H1 (cell line): ENCODE data around the gene RNF212. TPM values are rescaled to one million over a fixed set of nuclear protein-coding genes. Genes with fewer than 3 reads are reported as not detected.

Source experiments
- CEBPB ChIP-seq: IDR thresholded peaks from 2 replicates; pipeline ENCODE4 v1.6.1; 2012; ENCODE audit warnings: low read depth, low read length
- CHD7 ChIP-seq: fragments of 300-600 bp; sonication (generic); IDR thresholded peaks from 2 replicates; pipeline ENCODE4 v1.7.1; 2012; ENCODE audit warnings: low read length, moderate library complexity, mild to moderate bottlenecking, inconsistent platforms; ENCODE audit not compliant: insufficient replicate concordance
- HDAC2 ChIP-seq, 2 experiments: fragments of 300-600 bp in 1 of 2; sonication (generic) in 1 of 2; IDR thresholded peaks; 2 replicates each; pipeline ENCODE4 v1.6.1; 2011 to 2012; ENCODE audit warnings: low read depth in 2 of 2, low read length in 2 of 2, mild to moderate bottlenecking in 2 of 2, moderate library complexity in 2 of 2, borderline replicate concordance in 1 of 2, inconsistent platforms in 1 of 2
- RXRA ChIP-seq: IDR thresholded peaks from 2 replicates; pipeline ENCODE4 v1.6.1; 2011; ENCODE audit warnings: low read depth, mild to moderate bottlenecking, low read length, moderate library complexity; ENCODE audit not compliant: insufficient read depth
- SP1 ChIP-seq: IDR thresholded peaks from 2 replicates; pipeline ENCODE4 v1.6.1; 2011; ENCODE audit warnings: low read depth, low read length
- TEAD4 ChIP-seq: IDR thresholded peaks from 2 replicates; pipeline ENCODE4 v1.6.1; 2012; ENCODE audit warnings: low read depth, low read length, inconsistent platforms, mixed read lengths
- polyA plus RNA-seq, 7 experiments: library from polyadenylated mRNA; depleted of rRNA in 3 of 7; stranded (reverse) in 5 of 7; unstranded in 2 of 7; fragments of >200 nt in 5 of 7; fragments of 200-250 nt in 2 of 7; gene quantifications; 1 replicate in 5 of 7; 2 replicates in 1 of 7; 4 replicates in 1 of 7; pipeline versions ENCODE4 v1.2.1 to v1.2.3, GENCODE V29; 2011 to 2013; ENCODE audit warnings: missing spikeins in 2 of 7, mixed read lengths in 2 of 7
- total RNA-seq: library from RNA; stranded (reverse); fragmentation: NEBNext Ultra II Directional; extraction: Animal tissue kit (Norgen Biotek cat#: 25700); gene quantifications from 2 replicates; pipeline ENCODE4 v1.2.1, GENCODE V29; 2021

The RNF212 gene
- total and polyA plus RNA-seq, 2 of the 8 experiments (the other 6 are each of a cell fraction or from before 2014, with no cell fraction given): 3.4 to 5.4 TPM

DNA sequence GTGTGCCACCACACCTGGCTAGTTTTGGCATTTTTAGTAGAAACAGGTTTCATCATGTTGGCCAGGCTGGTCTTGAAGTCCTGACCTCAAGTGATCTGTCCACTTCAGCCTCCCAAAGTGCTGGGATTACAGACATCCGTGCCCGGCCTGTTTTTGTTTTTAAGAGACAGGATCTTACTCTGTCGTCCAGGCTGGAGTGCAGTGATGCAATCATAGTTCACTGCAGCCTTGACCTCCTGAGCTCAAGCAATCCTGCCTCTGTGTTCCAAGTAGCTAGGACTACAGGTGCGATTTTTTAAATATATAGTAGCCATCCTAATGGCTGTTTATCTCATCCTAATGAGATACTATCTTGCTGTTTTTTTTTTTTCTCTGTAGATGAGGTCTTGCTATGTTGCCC lies 47.6 kb downstream of the RNF212 start (continued):
- TF ChIP-seq CHD7: no peak
- TF ChIP-seq SP1: no peak
- no peak for TF ChIP-seq TEAD4
- no peak for TF ChIP-seq HDAC2 (IDR thresholded peaks at IDR 0.05; ENCODE audit: borderline replicate concordance in 1 of 2, low read depth in 2 of 2, low read length in 2 of 2)
- TF ChIP-seq CEBPB: no peak
- TF ChIP-seq RXRA: no peak
